HL-60/S4 treated with phorbol 12-myristate 13-acetate at 8.2 ng/mL for 4 days and 3 days (cell line): ENCODE data around the gene KIR3DL2.

Experiments
- in situ Hi-C: fragments of 300-500 bp; cut with MboI; formaldehyde crosslinking; loops from 2 replicates; pipeline ENCODE4 v1.15.0; 2022; ENCODE audit warnings: low sequenced_read_pairs

The KIR3DL2 gene

GRCh38 chr19:54907899-54908298, 57.7 kb downstream of the KIR3DL2 start:
- in situ Hi-C loops, result loop anchor here (25.0 kb wide), 1 partner anchor 421 kb away; no protein-coding TSS in a partner anchor
